ENCODE results near the gene SPTLC3. TPM values are rescaled to one million over a fixed set of nuclear protein-coding genes. Genes with fewer than 3 reads are reported as not detected.

SPTLC3 gene
- total RNA-seq, 1 experiment from 2014 or later: 31.5 TPM

DNA sequence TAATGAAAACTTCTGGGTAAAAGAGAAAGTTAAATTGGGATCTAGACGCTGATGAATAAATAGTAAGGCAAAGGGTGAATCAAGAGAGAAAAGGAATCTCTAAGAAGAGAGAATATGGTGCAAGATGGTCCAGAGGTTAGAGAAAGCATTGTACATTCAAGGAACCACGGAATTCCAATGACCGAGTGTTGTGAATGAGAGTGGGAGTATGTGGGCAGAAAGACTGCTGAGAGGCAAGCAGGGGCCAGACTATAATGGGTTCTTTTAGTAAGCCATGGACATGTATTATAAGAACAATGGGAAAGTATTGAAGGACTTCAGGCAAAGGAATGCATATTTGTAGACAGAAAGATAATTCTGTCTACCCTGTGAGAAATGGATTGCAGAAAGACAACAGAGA lies 45.2 kb downstream of the SPTLC3 start:
- Mint-ChIP-seq H3K27me3 (ENCODE audit: insufficient read depth, unreplicated experiment) (no peaks in the 10 kb centered on the region), H3K36me3 (ENCODE audit: insufficient read depth, unreplicated experiment) (peaks cover 22% of the 10 kb centered on the region), H3K9me3 (ENCODE audit: unreplicated experiment) (no peaks in the 10 kb centered on the region), H3K4me3 (ENCODE audit: unreplicated experiment) (no peak overlapping the region), H3K27ac (ENCODE audit: unreplicated experiment) (no peak overlapping the region), H3K4me1 (ENCODE audit: low read depth, unreplicated experiment) (no peaks in the 10 kb centered on the region)
- H3K27me3 ChIP-seq (replicated peaks; ENCODE audit: control insufficient read depth, insufficient read depth, low read length): no peaks in the 10 kb centered on the region
- BruUV-seq (replicated peaks): no TSS peak
- POLR2A ChIA-PET: no interaction called here
- intact Hi-C loops (cut with micrococcal nuclease; ENCODE audit: unreplicated experiment): no loop called here
- CTCF ChIA-PET: no interaction called here
- no peaks in the 10 kb centered on the region for H3K9me3 ChIP-seq
- no peaks in the 10 kb centered on the region for H3K4me1 ChIP-seq
- H3K4me3 ChIP-seq (ENCODE audit: low read depth, low read length): no peak overlapping the region
- TF ChIP-seq, protein P1, sequence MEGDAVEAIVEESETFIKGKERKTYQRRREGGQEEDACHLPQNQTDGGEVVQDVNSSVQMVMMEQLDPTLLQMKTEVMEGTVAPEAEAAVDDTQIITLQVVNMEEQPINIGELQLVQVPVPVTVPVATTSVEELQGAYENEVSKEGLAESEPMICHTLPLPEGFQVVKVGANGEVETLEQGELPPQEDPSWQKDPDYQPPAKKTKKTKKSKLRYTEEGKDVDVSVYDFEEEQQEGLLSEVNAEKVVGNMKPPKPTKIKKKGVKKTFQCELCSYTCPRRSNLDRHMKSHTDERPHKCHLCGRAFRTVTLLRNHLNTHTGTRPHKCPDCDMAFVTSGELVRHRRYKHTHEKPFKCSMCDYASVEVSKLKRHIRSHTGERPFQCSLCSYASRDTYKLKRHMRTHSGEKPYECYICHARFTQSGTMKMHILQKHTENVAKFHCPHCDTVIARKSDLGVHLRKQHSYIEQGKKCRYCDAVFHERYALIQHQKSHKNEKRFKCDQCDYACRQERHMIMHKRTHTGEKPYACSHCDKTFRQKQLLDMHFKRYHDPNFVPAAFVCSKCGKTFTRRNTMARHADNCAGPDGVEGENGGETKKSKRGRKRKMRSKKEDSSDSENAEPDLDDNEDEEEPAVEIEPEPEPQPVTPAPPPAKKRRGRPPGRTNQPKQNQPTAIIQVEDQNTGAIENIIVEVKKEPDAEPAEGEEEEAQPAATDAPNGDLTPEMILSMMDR (IDR thresholded peaks at IDR 0.05; ENCODE audit: insufficient read depth in 1 of 2, low read depth in 1 of 2, low read length in 1 of 2, severe bottlenecking in 1 of 2, unreplicated experiment in 1 of 2): no peak
- peaks cover 2% of the 10 kb centered on the region for H3K36me3 ChIP-seq (ENCODE audit: control insufficient read depth, insufficient read depth, low read length)
- no peak for DNase-seq

DNA sequence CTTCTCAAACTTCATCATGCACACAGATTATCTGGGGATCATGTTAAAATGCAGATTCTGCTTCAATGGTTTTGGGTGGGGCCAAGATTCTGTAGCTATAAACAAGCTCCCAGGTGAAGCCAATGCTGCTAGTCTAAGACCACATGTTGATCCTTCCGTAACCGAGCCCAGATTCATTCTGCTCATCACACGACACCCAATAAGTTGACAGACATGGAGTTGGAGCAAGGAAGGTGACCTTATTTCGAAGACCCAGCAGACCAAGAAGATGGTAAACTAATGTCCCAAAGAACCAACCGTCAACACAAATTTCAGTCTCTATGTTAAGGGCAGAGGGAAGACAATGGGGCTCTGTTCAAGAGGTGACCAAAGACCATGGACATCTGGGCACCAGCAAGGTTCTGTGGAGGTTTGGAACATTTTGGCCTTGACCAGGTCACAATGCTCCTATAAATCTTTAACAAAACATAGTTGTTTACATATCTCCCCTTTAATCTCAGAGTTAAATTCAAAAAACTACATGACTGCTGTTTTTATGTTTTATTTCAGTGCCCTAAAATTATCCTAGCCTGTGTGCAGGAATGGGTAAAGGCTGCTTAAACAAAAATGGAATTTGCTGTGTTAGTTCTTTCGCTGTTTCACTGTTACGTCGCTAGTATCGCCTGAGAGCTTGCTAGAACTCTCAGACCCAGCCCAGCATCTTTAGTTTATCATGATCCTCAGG lies 50.1 kb downstream of the SPTLC3 start:
- H3K4me3 Mint-ChIP-seq (ENCODE audit: unreplicated experiment): no peak overlapping the region
- intact Hi-C loops (cut with micrococcal nuclease; ENCODE audit: unreplicated experiment): no loop called here
- ChIA-PET CTCF (no interaction called here), POLR2A (no interaction called here)
- H3K4me1 ChIP-seq: no peaks in the 10 kb centered on the region
- no peak for DNase-seq
- H3K27ac Mint-ChIP-seq (ENCODE audit: unreplicated experiment): no peak overlapping the region
- BruUV-seq (replicated peaks): no TSS peak
- H3K4me3 ChIP-seq (ENCODE audit: low read depth, low read length): no peak overlapping the region
- no peaks in the 10 kb centered on the region; the same call in 1 of the 2 replicates for H3K36me3 ChIP-seq (ENCODE audit: control insufficient read depth, insufficient read depth, low read length)
- H3K27me3 Mint-ChIP-seq (ENCODE audit: insufficient read depth, unreplicated experiment): no peaks in the 10 kb centered on the region
- H3K27me3 ChIP-seq (replicated peaks; ENCODE audit: control insufficient read depth, insufficient read depth, low read length): no peaks in the 10 kb centered on the region
- H3K9me3 ChIP-seq: no peaks in the 10 kb centered on the region
- no peaks in the 10 kb centered on the region for H3K36me3 Mint-ChIP-seq (ENCODE audit: insufficient read depth, unreplicated experiment)
- TF ChIP-seq, protein P1 (IDR thresholded peaks at IDR 0.05; ENCODE audit: insufficient read depth in 1 of 2, low read depth in 1 of 2, low read length in 1 of 2, severe bottlenecking in 1 of 2, unreplicated experiment in 1 of 2): no peak
- no peaks in the 10 kb centered on the region for H3K4me1 Mint-ChIP-seq (ENCODE audit: low read depth, unreplicated experiment)
- H3K9me3 Mint-ChIP-seq (ENCODE audit: unreplicated experiment): no peaks in the 10 kb centered on the region

DNA sequence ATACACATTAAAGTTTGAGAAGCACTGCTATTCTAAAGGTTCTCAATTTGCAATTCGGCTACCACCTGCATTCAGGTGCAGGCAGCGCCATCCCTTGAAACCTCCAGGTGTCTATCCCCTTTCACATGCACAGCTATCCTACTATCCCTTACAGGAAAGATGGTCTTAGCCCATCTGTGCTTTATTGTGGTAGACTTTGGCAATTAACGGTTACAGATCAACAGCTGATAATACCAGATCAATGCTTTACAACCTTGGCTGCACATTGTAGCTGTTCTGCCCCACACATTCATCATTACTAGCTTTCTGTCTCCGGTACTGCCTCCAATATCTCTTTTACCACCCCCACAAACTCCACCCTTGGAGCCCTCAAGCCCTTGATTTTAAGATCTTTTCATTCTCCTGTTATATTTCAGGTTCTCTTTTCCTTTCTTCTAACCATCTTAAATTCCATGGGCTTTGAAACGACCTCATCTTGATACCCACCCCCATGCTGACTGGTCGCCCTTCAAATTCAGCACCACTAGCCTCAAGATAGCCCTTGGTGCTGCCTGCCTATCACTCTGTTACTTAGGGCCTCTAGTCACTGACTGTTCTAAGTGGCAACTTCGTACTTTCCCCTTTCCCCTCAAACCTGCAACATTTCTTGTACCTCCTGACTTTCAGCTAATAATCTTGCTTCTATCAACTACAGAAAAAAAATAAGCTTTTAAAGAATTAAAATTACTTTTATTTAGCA lies 50.8 kb downstream of the SPTLC3 start:
- ChIA-PET CTCF (no interaction called here), POLR2A (no interaction called here)
- Mint-ChIP-seq H3K36me3 (ENCODE audit: insufficient read depth, unreplicated experiment) (no peaks in the 10 kb centered on the region), H3K4me3 (ENCODE audit: unreplicated experiment) (no peak overlapping the region), H3K9me3 (ENCODE audit: unreplicated experiment) (no peaks in the 10 kb centered on the region), H3K4me1 (ENCODE audit: low read depth, unreplicated experiment) (no peaks in the 10 kb centered on the region), H3K27ac (ENCODE audit: unreplicated experiment) (no peak overlapping the region), H3K27me3 (ENCODE audit: insufficient read depth, unreplicated experiment) (no peaks in the 10 kb centered on the region)
- Histone ChIP-seq H3K4me1 (no peaks in the 10 kb centered on the region), H3K36me3 (ENCODE audit: control insufficient read depth, insufficient read depth, low read length) (no peaks in the 10 kb centered on the region; the same call in 1 of the 2 replicates), H3K27me3 (replicated peaks; ENCODE audit: control insufficient read depth, insufficient read depth, low read length) (no peaks in the 10 kb centered on the region), H3K4me3 (ENCODE audit: low read depth, low read length) (no peak overlapping the region), H3K9me3 (no peaks in the 10 kb centered on the region)
- no peak for DNase-seq
- TF ChIP-seq, protein P1 (IDR thresholded peaks at IDR 0.05; ENCODE audit: insufficient read depth in 1 of 2, low read depth in 1 of 2, low read length in 1 of 2, severe bottlenecking in 1 of 2, unreplicated experiment in 1 of 2): no peak
- no TSS peak for BruUV-seq (replicated peaks)
- intact Hi-C loops (cut with micrococcal nuclease; ENCODE audit: unreplicated experiment): no loop called here
